Brain microvascular endothelial cell (primary cell): ENCODE measurements around the gene USP51.
"Not testable (repeated sequence)": the region's sequence is repeated elsewhere in the genome, so short reads cannot be mapped to it uniquely, and the experiment has no call there.

Experiments used
- DNase-seq: peaks from one replicate; pipeline ENCODE4 v3.0.0-alpha.2; 2020
- H3K27ac ChIP-seq: fragments of 250-450 bp; sonication (Bioruptor Pico); 2 replicates; pipeline ENCODE4 v1.5.1; 2020; ENCODE audit warnings: mild to moderate bottlenecking, moderate library complexity
- H3K27me3 ChIP-seq: fragments of 250-450 bp; sonication (Bioruptor Pico); replicated peaks from 2 replicates; pipeline ENCODE4 v1.5.1; 2020; ENCODE audit warnings: mild to moderate bottlenecking
- H3K36me3 ChIP-seq: fragments of 250-450 bp; sonication (Bioruptor Pico); replicated peaks from 2 replicates; pipeline ENCODE4 v1.5.1; 2020; ENCODE audit warnings: mild to moderate bottlenecking
- H3K4me3 ChIP-seq: 2 replicates; pipeline ENCODE4 v1.5.1; 2011; ENCODE audit warnings: low read depth, mild to moderate bottlenecking, control low read depth, low read length, moderate library complexity
- in situ Hi-C: cut with HindIII; loops from 2 replicates; pipeline ENCODE4 v1.10.0; 2017; ENCODE audit warnings: low sequenced_read_pairs, low pct_ligation_motif_present
- TF ChIP-seq, protein P1 (sequence below): IDR thresholded peaks from 2 replicates; pipeline ENCODE4 v1.5.1; 2011; ENCODE audit warnings: low read depth, mild to moderate bottlenecking, moderate library complexity, low read length, control low read depth, inconsistent platforms; ENCODE audit errors: missing control alignments

Gene USP51

DNA sequence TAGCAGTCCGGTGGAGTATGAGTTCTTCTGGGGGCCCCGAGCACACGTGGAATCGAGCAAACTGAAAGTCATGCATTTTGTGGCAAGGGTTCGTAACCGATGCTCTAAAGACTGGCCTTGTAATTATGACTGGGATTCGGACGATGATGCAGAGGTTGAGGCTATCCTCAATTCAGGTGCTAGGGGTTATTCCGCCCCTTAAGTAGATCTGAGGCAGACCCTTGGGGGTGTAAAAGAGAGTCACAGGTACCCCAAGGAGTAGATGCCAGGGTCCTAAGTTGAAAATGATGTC is 36.9 kb downstream of the USP51 start:
- H3K36me3 ChIP-seq: no peaks in the 10 kb centered on the region
- no peaks in the 10 kb centered on the region for H3K27me3 ChIP-seq
- no peak for DNase-seq
- in situ Hi-C loops: no loop called here
- H3K4me3 ChIP-seq: peak overlapping the region; percentile 64
- H3K27ac ChIP-seq: peak overlapping the region; percentile 82
- TF ChIP-seq, protein P1, sequence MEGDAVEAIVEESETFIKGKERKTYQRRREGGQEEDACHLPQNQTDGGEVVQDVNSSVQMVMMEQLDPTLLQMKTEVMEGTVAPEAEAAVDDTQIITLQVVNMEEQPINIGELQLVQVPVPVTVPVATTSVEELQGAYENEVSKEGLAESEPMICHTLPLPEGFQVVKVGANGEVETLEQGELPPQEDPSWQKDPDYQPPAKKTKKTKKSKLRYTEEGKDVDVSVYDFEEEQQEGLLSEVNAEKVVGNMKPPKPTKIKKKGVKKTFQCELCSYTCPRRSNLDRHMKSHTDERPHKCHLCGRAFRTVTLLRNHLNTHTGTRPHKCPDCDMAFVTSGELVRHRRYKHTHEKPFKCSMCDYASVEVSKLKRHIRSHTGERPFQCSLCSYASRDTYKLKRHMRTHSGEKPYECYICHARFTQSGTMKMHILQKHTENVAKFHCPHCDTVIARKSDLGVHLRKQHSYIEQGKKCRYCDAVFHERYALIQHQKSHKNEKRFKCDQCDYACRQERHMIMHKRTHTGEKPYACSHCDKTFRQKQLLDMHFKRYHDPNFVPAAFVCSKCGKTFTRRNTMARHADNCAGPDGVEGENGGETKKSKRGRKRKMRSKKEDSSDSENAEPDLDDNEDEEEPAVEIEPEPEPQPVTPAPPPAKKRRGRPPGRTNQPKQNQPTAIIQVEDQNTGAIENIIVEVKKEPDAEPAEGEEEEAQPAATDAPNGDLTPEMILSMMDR: no peak

DNA sequence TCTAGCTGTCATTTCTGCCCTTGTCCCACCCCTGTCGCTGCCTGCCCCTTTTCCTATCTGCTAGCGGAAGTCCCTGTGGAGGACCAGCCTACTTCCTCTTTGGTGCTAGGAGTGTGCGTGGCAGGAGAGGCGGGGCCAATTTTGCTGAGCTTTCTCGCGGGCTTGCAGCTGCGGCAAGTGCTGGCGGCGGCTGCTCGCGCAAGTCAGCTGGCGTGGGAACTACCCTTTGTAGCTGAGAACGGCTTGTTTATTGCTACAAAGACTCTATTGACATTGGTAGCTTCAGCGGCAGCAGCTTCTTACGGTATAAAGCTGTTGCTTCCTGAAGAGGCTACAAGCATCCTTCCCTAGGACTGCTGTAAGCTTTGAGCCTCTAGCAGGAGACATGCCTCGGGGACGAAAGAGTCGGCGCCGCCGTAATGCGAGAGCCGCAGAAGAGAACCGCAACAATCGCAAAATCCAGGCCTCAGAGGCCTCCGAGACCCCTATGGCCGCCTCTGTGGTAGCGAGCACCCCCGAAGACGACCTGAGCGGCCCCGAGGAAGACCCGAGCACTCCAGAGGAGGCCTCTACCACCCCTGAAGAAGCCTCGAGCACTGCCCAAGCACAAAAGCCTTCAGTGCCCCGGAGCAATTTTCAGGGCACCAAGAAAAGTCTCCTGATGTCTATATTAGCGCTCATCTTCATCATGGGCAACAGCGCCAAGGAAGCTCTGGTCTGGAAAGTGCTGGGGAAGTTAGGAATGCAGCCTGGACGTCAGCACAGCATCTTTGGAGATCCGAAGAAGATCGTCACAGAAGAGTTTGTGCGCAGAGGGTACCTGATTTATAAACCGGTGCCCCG is 37.4 kb downstream of the USP51 start, which contains the start of gene MAGEH1:
Gene MAGEH1, plus strand, starts transcription at position 138 of the 843 bp plus-strand sequence. Its CDS starts 248 bp downstream, at position 386.
- in situ Hi-C loops: no loop called here
- H3K27ac ChIP-seq: peak within 1 kb of the TSS; percentile 82
- DNase-seq: peak; percentile 75
- H3K36me3 ChIP-seq: no peaks in the 10 kb centered on the region
- H3K27me3 ChIP-seq: no peaks in the 10 kb centered on the region
- TF ChIP-seq, protein P1: no peak
- peak within 1 kb of the TSS; percentile 64 for H3K4me3 ChIP-seq

DNA sequence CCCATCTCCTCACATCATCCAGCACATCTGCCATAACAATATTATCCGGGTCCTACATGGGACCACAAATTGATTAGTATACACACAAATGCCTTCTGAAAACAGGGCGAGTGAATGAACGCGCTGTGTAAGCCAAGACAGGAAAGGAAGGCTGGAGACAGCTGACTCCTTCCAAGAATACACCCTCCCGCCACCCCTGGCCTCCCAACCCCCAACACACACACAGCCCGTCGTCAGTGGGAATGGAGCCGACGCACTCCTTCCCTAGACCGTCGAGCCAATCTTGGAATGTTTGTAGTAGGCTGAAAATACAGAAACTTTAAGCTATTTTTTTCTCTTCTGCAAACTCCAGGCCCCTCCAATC is 38.0 kb downstream of the USP51 start:
- DNase-seq: no peak
- TF ChIP-seq, protein P1: no peak
- Histone ChIP-seq H3K27ac (peak overlapping the region; percentile 82), H3K27me3 (no peaks in the 10 kb centered on the region), H3K4me3 (peak overlapping the region; percentile 64), H3K36me3 (no peaks in the 10 kb centered on the region)
- in situ Hi-C loops: no loop called here

DNA sequence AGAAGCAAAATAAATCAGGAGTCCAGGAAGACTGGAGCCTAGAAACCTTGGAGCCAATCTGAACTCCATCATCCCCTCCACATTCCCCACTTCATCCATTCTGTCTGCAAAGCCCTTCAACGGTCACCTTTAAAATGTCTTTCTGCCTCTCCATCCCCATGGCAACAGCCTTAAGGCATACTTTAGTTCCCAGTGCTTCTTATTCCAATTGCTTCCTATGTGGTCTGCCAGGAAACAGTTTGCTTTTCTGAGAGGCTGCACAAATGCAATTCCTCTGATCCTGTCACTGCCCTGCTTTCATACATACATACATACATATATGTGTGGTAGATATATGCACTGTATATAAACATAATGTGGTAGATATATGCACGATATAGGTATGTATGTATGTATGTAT is 38.5 kb downstream of the USP51 start:
- Histone ChIP-seq H3K27ac (no peak overlapping the region), H3K36me3 (no peaks in the 10 kb centered on the region), H3K27me3 (no peaks in the 10 kb centered on the region), H3K4me3 (no peak overlapping the region)
- TF ChIP-seq, protein P1: no peak
- no peak for DNase-seq
- in situ Hi-C loops: no loop called here

DNA sequence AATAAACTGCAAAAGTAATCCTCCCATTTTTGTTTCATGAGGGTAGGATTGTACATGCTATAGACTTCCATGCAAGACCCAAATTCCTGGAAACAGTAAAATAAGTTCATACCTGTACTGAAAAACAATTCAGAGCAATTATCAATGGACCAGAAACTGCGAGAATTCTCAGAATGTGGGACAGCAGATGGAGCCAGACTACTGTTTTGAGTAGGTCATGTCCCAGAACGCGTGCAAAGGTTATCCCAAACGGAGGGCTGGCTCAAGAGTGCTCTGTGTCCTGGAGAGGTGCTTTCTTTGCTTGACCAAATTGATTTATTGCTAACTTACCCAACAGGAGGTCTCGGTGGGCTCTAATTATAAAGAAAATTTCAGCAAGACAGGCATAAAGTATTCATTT is 39.4 kb downstream of the USP51 start:
- H3K4me3 ChIP-seq: no peak overlapping the region
- in situ Hi-C loops: no loop called here
- H3K36me3 ChIP-seq: no peaks in the 10 kb centered on the region
- TF ChIP-seq, protein P1: peak; percentile 12
- H3K27me3 ChIP-seq: no peaks in the 10 kb centered on the region
- no peak overlapping the region for H3K27ac ChIP-seq
- no peak for DNase-seq

DNA sequence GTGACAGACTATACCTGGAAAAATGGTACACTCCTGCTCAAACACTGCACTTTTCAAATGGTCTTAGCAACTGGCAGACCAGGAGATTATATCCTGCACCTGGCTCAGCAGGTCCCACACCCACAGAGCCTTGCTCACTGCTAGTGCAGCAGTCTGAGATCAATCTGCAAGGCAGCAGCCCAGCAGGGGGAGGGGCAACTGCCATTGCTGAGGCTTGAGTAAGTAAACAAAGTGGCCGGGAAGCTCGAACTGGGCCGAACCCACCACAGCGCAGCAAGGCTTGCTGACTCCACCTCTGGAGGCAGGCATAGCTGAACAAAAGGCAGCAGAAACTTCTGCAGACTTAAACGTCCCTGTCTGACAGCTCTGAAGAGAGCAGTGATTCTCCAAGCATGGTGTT is 46.2 kb downstream of the USP51 start:
- H3K27me3 ChIP-seq, DNase-seq, H3K4me3 ChIP-seq, H3K36me3 ChIP-seq, in situ Hi-C loops, H3K27ac ChIP-seq: not testable (repeated sequence)
